ENCODE measurements around the gene FUT9. TPM values are rescaled to one million over a fixed set of nuclear protein-coding genes. Genes with fewer than 3 reads are reported as not detected.

Gene FUT9
- polyA plus RNA-seq, 3 donors: not detected

DNA sequence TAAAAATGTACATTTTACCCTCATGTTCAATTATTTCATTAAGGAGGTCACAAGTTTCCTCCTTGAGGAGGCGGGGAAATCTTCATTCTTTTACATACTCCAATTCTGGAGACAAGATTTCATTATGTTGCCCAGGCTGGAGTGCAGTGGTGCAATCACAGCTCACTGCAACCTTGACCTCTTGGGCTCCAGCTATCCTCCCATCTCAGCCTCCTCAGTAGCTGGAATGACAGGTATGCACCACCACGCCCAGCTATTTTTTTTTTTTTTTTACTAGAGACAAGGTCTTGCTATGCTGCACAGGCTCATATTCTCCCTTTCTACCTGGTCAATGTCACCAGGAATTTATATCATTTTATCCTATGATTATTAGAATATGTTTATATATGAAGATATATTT is 85.8 kb downstream of the FUT9 start:
- Mint-ChIP-seq H3K27me3 (ENCODE audit: low read depth in 3 of 3) (no peaks in the 10 kb centered on the region), H3K9me3 (peaks cover 0 to 3% (median 0%) of the 10 kb centered on the region in 7 donors), H3K36me3 (no peaks in the 10 kb centered on the region), H3K27ac (no peak overlapping the region), H3K4me1 (no peaks in the 10 kb centered on the region), H3K4me3 (no peak overlapping the region)
- no peaks in the 10 kb centered on the region for H3K4me1 ChIP-seq (ENCODE audit: control insufficient read depth in 1 of 2, insufficient read depth in 2 of 2, low read length in 2 of 2)
- no peak overlapping the region for H2AFZ ChIP-seq (ENCODE audit: insufficient read depth, low read depth, low read length, poor library complexity, severe bottlenecking)
- no peak overlapping the region for H3K27ac ChIP-seq (ENCODE audit: low read depth in 1 of 2, low read length in 2 of 2)
- no peaks in the 10 kb centered on the region for H3K79me2 ChIP-seq (ENCODE audit: insufficient read depth, low read length)
- no peak overlapping the region for H3K9ac ChIP-seq (ENCODE audit: insufficient read depth, low read length, poor library complexity, severe bottlenecking)
- no peak overlapping the region for H3K4me3 ChIP-seq (replicated peaks in 1 of 3; ENCODE audit: low read depth in 2 of 3, low read length in 3 of 3)
- H4K20me1 ChIP-seq (ENCODE audit: insufficient read depth, low read length): no peaks in the 10 kb centered on the region
- H3K9me3 ChIP-seq (replicated peaks in 1 of 2; ENCODE audit: control insufficient read depth in 1 of 2, insufficient read depth in 1 of 2, low read length in 2 of 2): no peaks in the 10 kb centered on the region
- TF ChIP-seq, protein P1, sequence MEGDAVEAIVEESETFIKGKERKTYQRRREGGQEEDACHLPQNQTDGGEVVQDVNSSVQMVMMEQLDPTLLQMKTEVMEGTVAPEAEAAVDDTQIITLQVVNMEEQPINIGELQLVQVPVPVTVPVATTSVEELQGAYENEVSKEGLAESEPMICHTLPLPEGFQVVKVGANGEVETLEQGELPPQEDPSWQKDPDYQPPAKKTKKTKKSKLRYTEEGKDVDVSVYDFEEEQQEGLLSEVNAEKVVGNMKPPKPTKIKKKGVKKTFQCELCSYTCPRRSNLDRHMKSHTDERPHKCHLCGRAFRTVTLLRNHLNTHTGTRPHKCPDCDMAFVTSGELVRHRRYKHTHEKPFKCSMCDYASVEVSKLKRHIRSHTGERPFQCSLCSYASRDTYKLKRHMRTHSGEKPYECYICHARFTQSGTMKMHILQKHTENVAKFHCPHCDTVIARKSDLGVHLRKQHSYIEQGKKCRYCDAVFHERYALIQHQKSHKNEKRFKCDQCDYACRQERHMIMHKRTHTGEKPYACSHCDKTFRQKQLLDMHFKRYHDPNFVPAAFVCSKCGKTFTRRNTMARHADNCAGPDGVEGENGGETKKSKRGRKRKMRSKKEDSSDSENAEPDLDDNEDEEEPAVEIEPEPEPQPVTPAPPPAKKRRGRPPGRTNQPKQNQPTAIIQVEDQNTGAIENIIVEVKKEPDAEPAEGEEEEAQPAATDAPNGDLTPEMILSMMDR (IDR thresholded peaks at IDR 0.05): no peak
- no peak for DNase-seq
- H3K27me3 ChIP-seq (ENCODE audit: control insufficient read depth in 2 of 2, insufficient read depth in 2 of 2, low read length in 2 of 2): no peaks in the 10 kb centered on the region
- intact Hi-C loops (cut with micrococcal nuclease): no loop called here
- WGBS (ENCODE audit: insufficient coverage): no CpG with 5 or more reads among the region's 2 CpGs
- H3K4me2 ChIP-seq (replicated peaks; ENCODE audit: extremely low read depth, low read length, poor library complexity, severe bottlenecking): no peak overlapping the region
- no peaks in the 10 kb centered on the region for H3K36me3 ChIP-seq (replicated peaks in 1 of 2; ENCODE audit: control insufficient read depth in 1 of 2, insufficient read depth in 2 of 2, low read length in 2 of 2)

DNA sequence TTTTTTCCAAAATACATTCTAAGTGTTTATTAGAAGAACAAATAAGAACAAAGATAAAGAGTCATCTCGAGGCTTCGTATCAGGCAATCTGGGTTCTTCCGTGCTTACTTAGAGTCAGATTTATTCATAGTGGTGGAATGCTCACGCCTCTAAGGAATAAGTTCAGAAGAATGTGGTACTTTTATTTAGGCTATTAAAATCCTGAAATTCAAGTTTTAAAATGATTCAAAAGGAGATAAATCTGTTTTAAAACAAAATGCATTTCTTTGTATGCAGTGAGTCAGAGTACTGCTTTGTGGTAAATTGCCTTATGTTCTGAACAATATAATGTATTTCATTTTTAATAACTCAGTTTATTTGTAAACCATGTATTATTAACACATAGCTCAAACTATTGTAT is 89.1 kb downstream of the FUT9 start:
- Histone ChIP-seq H3K27ac (ENCODE audit: low read depth in 1 of 2, low read length in 2 of 2) (no peak overlapping the region), H3K4me3 (replicated peaks in 1 of 3; ENCODE audit: low read depth in 2 of 3, low read length in 3 of 3) (no peak overlapping the region), H3K9ac (ENCODE audit: insufficient read depth, low read length, poor library complexity, severe bottlenecking) (no peak overlapping the region), H2AFZ (ENCODE audit: insufficient read depth, low read depth, low read length, poor library complexity, severe bottlenecking) (no peak overlapping the region), H3K4me2 (replicated peaks; ENCODE audit: extremely low read depth, low read length, poor library complexity, severe bottlenecking) (no peak overlapping the region), H3K27me3 (ENCODE audit: control insufficient read depth in 2 of 2, insufficient read depth in 2 of 2, low read length in 2 of 2) (no peaks in the 10 kb centered on the region), H4K20me1 (ENCODE audit: insufficient read depth, low read length) (no peaks in the 10 kb centered on the region), H3K4me1 (ENCODE audit: control insufficient read depth in 1 of 2, insufficient read depth in 2 of 2, low read length in 2 of 2) (no peaks in the 10 kb centered on the region), H3K36me3 (replicated peaks in 1 of 2; ENCODE audit: control insufficient read depth in 1 of 2, insufficient read depth in 2 of 2, low read length in 2 of 2) (no peaks in the 10 kb centered on the region), H3K9me3 (replicated peaks in 1 of 2; ENCODE audit: control insufficient read depth in 1 of 2, insufficient read depth in 1 of 2, low read length in 2 of 2) (no peaks in the 10 kb centered on the region), H3K79me2 (ENCODE audit: insufficient read depth, low read length) (no peaks in the 10 kb centered on the region)
- TF ChIP-seq, protein P1 (IDR thresholded peaks at IDR 0.05): no peak
- no peak overlapping the region for H3K27ac Mint-ChIP-seq
- intact Hi-C loops (cut with micrococcal nuclease): no loop called here
- no peak overlapping the region for H3K4me3 Mint-ChIP-seq
- H3K36me3 Mint-ChIP-seq: no peaks in the 10 kb centered on the region
- H3K27me3 Mint-ChIP-seq (ENCODE audit: low read depth in 3 of 3): peaks cover 0 to 2% (median 0%) of the 10 kb centered on the region in 3 donors
- no peak for DNase-seq
- H3K4me1 Mint-ChIP-seq: no peaks in the 10 kb centered on the region
- 93% methylated on average over 3 of the region's 4 CpGs for WGBS (ENCODE audit: insufficient coverage)
- H3K9me3 Mint-ChIP-seq: peaks cover 0 to 3% (median 0%) of the 10 kb centered on the region in 7 donors

Data from CD14-positive monocyte (primary cell).